ENCODE data around the gene ITGB3BP.

Gene ITGB3BP

GRCh38 chr1:63418101-63418500, 104.9 kb downstream of the ITGB3BP start:
- no peak for DNase-seq (ENCODE audit: low read depth in 3 of 3)

GRCh38 chr1:63414691-63415365, 108.2 kb downstream of the ITGB3BP start:
- DNase-seq (ENCODE audit: low read depth in 3 of 3) = no peak

GRCh38 chr1:63413394-63413793, 109.6 kb downstream of the ITGB3BP start:
- DNase-seq (ENCODE audit: low read depth in 3 of 3) = no peak

GRCh38 chr1:63411066-63411465, 112.0 kb downstream of the ITGB3BP start:
- DNase-seq (ENCODE audit: low read depth in 3 of 3) = no peak

- no peak for DNase-seq (ENCODE audit: low read depth in 3 of 3)
Measured at GRCh38 chr1:63408331-63408730, 114.7 kb downstream of the ITGB3BP start.

- no peak for DNase-seq (ENCODE audit: low read depth in 3 of 3)
Measured at GRCh38 chr1:63407002-63407401, 116.0 kb downstream of the ITGB3BP start.

- DNase-seq (ENCODE audit: low read depth in 3 of 3) = no peak
Measured at GRCh38 chr1:63405987-63406386, 117.0 kb downstream of the ITGB3BP start.

GRCh38 chr1:63405021-63405420, 118.0 kb downstream of the ITGB3BP start:
- no peak for DNase-seq (ENCODE audit: low read depth in 3 of 3)

- DNase-seq (ENCODE audit: low read depth in 3 of 3) = no peak
Measured at GRCh38 chr1:63403386-63403785, 119.6 kb downstream of the ITGB3BP start.

- DNase-seq (ENCODE audit: low read depth in 3 of 3) = no peak
Measured at GRCh38 chr1:63401945-63402344, 121.1 kb downstream of the ITGB3BP start.
